Measurements from ENCODE around the gene BLOC1S1.

DNA sequence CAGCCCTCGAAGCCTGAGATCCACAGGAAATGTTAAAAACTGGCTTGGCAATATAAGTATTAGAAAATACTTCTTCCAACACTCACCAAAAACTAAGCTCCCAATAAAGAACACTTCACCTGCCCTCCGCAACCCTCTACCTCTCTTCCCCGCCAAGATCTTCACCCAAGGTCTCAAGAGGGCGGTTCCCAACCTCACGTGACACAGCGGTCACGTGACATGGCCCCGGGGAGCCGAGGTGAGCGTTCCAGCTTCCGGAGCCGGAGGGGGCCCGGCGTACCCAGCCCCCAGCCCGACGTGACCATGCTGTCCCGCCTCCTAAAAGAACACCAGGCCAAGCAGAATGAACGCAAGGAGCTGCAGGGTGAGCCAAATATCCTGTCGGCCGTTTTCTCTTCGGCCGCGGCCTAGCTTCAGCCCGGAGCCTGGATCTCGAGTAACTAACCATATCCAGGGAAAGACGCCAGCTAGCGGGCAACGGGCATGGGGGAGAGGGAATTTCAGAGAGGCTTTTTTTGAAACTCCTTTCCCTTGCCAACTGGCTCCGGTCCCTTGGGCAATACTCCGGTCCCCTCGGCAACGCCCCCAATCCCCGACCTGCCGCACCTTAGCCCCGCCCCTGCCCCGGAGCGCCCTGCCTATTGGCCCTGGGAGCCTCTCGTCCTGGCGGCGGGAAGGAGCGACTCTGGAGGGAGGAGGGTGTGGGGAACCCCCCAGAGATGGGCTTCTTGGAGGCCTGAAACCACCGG is at the start of gene BLOC1S1:
- TF ChIP-seq, protein P1, sequence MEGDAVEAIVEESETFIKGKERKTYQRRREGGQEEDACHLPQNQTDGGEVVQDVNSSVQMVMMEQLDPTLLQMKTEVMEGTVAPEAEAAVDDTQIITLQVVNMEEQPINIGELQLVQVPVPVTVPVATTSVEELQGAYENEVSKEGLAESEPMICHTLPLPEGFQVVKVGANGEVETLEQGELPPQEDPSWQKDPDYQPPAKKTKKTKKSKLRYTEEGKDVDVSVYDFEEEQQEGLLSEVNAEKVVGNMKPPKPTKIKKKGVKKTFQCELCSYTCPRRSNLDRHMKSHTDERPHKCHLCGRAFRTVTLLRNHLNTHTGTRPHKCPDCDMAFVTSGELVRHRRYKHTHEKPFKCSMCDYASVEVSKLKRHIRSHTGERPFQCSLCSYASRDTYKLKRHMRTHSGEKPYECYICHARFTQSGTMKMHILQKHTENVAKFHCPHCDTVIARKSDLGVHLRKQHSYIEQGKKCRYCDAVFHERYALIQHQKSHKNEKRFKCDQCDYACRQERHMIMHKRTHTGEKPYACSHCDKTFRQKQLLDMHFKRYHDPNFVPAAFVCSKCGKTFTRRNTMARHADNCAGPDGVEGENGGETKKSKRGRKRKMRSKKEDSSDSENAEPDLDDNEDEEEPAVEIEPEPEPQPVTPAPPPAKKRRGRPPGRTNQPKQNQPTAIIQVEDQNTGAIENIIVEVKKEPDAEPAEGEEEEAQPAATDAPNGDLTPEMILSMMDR (optimal IDR thresholded peaks at IDR 0.05 in 1 of 3, IDR thresholded peaks at IDR 0.05 in 1 of 3, conservative IDR thresholded peaks at IDR 0.05 in 1 of 3; ENCODE audit: extremely low read depth in 1 of 3, insufficient read depth in 2 of 3, low read length in 3 of 3): no peak
- no peak for TF ChIP-seq EZH2 (IDR thresholded peaks at IDR 0.05; ENCODE audit: low read length)

Data from keratinocyte (primary cell).